Stimulated activated CD4-positive, alpha-beta T cell treated with anti-CD3 and anti-CD28 coated beads, TNF-alpha, amount 100 ng/mL, for 24 hours (primary cell): Measurements from ENCODE around the gene FNDC3B.
A peak's percentile ranks its signal among the peaks of the same experiment; 100 is the strongest.

ENCODE experiments used
- DNase-seq, 3 experiments: peaks; one replicate each; pipeline ENCODE4 v3.0.0-alpha.2; 2020; ENCODE audit warnings: low read depth in 3 of 3

Gene FNDC3B

DNA sequence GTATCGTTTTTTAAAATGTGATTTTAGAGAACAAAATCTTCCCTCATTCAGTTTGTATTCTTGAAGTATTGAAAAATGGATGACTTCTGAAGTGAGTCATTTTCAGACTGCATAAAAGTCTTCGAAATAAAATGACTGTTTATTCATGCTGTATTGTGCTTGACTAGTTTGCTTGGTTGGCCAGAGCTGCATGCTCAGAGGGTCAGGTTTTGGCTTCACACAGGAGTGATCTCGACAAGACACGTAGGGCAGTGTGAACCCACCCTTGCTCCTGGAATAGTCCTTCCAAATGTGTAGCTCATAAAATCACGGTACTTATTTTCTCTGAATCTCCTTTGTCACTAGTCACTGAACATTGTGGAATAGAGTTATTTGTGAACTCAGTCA, 73.3 kb downstream of the FNDC3B start:
- no peak for DNase-seq

DNA sequence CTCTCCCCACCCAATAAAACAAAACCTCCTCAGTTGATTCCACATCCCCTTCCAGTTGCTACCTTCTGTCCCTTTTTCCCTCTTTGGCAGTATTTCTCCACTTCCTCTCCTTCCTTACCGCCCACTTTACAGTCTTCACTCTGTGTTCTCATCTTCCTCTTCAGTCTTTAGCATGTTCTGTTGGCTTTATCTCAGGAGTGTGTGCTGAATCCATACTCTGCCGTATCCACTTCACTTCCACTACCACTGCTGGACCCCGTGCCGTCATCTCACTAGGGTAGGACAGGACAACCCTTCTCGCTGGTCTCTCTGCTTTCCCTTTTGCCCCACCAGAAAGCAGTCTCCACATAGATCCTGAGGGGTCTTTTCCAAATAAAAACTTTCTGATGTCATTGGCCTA, 74.3 kb downstream of the FNDC3B start:
- no peak for DNase-seq

DNA sequence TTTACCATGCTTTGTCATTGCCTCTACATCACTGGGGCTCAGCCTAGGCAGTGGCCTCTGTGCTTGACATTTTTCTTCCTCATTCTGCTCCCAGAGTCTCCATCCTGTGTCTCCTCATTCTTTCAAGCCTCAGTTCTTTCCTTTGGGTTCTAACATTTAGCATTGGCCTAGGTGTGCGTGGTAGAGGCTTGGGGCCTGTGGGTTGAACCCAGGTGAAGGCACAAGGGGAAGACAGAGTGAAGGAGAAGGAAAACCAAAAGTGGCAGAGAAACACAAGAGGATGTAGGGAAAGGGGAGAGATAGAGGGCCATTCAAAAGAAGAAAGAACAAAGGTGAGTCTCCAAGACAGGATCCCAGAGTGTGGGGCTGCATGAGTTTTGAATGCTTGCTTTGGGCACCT, 75.7 kb downstream of the FNDC3B start:
- no peak for DNase-seq

DNA sequence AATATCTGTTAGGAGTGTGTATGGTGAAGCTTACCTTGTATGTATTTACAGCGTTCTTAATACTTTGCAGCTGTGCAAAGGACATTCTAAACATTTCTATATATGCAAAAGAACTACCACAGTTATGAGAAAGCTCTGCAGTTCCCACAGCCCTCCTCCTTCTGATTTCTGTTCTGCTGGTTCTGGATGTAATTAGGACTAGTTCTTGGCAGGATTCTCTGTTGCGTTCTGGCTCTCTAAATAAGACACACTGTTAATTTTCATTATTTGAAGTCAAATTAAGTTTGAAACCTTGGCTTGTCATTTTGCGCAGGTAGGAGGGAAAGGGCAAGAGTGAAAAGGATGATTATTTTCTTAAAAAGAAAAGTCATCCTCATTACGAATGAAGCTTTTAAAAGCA, 76.4 kb downstream of the FNDC3B start:
- no peak for DNase-seq

DNA sequence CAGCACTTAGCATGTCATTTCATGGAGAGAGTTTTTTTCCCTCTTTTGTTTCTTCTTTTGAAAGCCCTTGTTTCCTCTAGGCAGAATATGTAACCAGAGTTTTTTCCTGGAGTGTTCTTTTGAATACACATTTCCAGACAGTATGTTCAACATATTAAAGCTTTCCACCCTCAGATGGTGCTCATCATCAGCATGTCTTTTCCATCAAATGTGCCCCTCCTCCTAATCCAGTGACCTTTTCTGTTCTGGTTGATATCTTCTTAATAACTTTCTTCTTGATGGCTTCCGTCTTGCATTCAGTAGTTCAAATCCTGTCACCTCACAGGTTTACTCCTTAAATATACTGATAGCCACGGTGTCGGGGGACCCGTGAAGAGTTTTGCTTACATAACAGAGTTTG, 78.6 kb downstream of the FNDC3B start:
- no peak for DNase-seq

DNA sequence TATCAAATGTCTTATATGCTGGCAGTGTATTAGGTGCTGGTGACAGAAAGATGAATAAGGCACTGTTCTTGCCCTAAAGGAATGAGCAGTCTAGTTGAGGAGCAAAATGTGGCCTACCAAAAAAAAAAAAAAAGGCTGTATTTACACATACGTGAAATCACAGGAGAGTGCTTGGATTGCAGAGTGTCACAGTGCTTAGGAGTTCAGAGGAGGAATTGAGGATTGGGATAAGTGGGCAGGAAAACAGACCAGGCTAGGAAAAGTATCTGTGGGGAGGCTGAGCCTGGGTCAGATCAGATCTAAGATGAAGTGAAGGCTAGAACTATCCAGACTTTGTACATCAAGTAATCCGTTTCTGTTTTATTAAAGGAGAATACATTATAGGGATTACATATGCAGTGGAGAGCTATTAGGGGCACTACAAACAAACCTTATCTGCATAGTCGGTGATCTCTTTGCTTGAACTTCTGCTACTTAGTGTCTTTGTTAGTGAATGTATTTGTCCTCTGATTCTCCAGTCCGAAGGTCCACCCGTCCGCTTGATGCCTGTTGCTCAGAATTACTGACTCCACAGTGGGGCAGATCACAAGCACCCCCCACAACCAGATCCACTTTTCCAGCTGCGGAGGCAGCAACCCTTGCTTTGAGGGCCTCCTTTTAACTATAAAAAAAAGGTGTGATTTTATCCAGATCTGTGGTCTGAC, 80.0 kb downstream of the FNDC3B start:
- no peak for DNase-seq

DNA sequence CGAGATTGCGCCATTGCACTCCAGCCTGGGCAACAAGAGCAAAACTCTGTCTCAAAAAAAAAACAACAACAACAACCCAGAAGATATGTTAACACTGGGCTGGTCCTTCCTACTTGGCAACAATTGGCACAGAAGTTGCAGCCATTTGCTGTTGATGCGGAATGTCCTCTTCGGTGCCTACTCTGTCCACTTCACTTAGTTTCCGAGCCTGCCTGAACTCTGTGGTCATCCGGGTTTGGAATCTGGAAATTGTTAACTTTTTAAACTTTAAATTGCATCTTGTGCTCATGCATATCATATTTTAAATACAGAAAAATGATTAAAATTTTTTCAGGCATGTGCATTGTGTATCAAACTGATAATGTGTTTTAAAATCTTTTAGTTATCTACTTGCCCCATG, 81.5 kb downstream of the FNDC3B start:
- no peak for DNase-seq

DNA sequence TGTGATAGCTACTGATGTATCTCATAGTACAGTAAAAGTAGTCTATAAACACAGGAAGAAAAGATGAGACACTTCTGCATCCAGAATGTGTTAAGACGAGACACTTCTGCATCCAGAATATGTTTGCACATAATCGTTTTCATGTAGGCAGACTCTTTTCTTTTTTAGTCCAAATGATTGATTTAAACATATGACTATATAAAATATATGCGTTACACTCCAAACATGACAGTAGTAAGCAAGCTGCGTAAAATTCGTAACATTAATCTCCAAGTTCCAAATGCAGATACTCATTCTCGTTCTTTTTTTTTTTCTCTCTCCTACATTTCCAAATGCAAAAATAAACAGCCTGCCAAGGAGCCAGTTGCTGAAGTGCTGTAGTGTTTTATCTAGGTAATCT, 82.6 kb downstream of the FNDC3B start:
- no peak for DNase-seq

DNA sequence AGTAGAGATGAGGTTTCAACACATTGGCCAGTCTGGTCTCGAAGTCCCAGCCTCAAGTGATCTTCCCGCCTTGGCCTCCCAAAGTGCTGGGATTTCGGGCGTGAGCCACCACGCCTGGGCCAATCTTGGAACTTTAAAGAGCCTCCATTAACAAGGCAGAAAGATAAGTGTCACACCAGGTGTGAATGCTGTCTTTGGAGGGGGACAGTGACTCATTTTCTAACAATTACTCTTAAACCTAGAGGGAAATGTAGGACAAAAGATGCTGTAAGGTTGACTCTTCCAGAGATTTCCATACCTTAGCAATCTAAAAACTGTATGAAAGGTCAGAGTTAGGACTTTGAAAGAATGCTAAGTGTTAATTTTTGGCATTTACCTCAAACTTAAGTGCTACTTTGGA, 84.9 kb downstream of the FNDC3B start:
- DNase-seq: no peak

DNA sequence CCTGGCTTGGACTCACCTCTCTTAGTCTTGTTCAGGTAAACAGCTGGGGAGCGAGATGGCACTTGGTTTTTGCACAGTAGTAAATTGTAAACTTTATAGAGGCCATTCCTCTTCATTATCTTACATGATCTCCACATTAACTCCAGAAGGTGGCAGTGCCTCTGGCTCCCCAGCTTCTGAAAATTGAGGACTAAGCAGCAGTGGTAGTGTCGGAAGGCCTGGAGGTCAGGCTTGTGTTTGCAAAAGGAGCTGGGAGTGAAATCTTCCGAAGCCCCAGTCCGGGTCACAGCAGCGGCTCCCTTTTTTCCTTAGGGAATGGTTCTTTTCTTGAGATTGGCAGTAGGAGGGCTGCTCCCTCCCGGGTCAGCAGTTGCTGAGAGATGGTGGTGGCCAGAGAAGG, 85.7 kb downstream of the FNDC3B start:
- DNase-seq: no peak

DNA sequence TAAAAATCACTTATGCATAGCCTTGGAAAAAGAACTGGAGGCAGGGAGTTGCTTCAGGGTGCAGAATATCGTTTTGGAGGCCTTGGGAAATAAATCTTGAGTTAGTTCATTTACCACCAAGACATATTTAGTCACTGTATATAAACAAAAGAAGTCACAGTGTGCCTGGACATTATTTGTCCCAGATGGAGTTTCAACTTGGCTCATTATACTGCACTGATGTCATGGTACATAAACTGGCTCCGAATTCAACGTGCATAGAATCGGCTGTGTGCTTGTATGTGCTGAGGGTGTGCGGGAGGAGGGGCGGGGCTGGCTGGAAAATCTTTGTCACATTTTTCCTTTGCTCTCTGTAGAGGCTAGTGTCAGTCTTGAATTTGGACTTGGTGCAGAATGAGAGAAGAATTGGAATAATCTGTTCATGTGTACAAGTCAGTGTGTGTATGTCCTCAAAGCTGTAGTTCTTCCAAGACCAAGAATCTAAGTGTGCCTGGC, 86.6 kb downstream of the FNDC3B start:
- peak in 1 of 3 experiments; percentile 12 for DNase-seq

DNA sequence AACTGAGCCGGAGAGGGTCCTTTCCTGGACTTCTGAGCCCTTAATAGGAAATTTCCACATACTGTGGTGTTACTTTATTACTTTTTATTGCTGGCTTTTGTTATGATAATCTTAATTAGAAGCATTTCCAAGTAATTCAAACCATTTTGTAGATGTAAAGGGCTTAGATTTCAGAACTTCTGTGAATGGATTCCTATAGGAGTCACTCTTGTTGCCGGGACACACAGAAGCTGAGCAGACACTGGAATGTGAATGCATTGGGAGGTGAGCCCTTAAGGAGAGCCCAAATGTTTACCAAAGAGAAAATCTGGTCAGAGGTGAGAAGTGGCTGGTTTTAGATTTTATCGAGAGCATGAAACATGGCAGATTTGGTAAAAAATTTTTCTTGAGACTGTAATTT, 87.4 kb downstream of the FNDC3B start:
- DNase-seq: no peak

DNA sequence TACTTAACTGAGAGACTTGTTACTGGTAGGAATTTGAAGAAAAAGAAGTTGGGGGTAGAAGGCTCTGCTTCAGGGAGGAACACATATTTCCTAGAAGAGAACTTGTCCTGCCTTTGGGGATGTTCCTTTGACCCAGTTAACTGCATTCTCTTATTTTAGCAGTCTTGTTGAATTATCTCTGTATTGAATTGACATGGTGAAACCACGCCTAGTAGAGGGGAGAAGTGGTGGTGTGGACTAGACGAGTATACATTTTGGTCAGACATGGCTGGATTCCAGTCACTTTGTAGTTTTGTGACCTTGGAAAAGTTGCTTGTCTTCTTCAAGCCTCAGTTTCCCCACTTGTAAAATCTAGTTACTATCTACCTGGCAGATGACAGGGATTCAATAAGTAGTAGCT, 87.8 kb downstream of the FNDC3B start:
- DNase-seq: no peak

DNA sequence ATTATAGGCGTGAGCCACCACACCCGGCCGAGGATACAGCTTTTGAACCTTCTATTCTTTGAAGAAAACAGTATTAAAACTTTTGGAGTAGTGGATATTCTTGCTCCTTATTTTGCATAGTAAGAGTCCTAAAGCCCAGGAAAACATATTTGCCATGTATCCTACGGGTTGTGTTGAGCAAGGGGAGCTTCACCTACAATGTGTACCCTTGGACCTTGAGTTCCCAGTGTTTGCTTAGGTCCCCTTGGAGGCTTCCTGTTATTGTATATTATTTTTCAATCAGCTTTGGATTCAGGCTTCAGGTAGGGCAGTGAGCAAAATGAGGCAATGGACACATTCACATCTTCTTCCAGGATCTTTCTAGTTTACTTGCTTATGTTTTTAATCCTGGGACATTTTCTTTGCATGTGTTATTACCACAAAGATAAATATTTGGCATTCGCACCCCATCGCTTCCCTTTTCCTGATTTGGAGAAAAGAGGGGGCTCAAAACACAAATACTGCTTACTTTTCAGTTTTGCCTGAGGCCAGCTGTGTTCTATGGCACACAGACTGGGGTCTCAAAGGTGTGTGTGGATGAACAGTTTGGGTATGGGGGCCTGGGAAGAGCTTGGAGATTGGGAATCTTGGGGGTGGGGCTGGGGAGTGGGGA, 88.7 kb downstream of the FNDC3B start:
- no peak for DNase-seq

DNA sequence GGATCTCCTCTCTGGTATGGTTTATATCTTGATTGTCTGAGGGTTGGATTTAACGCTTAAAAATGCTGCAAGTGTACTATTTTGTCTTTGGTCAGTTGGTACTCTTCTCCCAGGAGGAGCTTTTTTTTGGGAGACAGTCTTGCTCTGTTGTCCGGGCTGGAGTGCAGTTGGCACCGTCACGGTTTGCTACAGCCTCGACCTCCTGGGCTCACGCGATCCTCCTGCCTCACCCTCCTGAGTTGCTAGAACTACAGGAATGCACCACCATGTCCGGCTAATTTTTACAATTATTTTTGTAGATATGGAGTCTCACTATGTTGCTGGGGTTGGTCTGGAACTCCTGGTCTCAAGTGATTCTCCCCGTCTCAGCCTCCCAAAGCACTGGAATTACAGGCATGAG, 89.5 kb downstream of the FNDC3B start:
- DNase-seq: no peak

DNA sequence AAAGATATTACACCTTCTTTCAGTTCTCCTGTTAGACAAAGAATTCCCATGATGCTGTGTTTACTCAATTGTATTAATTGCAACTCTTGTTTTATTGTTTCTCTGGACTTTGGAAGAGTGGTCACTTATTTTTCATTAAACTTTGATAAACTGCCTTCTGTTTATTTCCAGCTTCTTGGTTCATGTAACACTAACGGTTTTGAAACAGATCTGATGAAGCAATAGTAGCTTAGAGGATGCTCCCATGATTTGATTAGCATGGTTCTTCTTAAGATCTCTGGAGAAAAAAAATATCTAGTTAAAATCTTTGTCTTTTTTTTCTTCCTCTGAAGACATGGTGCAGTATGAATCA, 90.1 kb downstream of the FNDC3B start:
- no peak for DNase-seq

DNA sequence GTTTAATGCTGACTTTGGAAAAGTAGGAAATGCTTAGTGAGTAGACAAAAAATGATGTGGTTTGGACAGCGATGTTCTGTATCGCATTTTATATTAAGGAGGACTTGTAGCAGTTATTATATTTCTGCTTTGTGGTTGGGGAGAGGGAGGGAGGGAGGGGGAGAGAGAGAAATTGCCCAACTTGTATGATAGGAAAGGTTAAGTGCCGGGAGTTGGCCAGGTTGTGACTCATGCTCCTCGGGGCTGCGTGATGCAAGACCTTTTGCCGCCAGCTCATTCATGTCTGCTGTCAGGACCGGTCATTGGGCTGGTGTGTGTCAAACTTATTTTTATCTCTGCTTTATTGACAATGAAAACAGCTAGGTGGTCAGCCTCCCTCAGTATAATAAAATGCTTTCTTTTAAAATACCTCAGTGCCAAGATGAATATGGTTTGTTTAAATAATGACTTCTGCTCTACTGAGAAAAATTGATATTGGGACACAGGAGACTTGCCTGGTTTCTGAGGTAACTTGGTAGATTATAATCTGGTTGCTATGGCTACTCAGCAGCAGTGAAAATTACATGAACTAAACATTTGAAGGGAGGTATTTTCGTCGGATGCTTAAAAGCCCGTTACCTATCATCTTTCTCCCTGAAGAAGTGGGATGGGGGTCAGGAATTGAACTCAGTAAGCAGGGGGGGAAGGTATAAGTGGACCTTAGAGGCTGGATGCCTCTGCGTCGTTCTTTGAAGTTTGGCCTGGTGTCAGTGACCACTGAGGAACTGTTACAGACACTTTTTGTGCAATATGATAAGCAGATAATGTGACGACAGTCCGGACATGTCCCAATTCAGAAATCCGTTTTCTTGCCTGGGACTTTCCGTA, 90.7 kb downstream of the FNDC3B start:
- DNase-seq: peak in 2 of 3 experiments; percentile 15 to 47

DNA sequence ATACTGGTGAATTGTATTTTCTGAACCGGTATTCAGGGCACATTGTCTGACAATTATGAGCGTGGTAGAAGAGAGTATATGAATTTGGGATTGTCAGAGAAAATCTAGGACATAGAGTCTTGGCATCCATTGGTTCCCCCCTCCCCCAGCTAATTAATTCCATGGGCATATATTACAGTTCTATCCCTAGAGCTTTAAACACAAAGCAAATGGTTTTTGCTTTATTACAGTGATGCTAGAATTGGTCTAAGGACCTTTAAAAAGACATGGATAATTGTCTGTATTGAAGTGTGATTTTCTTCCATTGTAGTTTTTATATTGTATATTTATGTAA, 91.3 kb downstream of the FNDC3B start:
- no peak for DNase-seq

DNA sequence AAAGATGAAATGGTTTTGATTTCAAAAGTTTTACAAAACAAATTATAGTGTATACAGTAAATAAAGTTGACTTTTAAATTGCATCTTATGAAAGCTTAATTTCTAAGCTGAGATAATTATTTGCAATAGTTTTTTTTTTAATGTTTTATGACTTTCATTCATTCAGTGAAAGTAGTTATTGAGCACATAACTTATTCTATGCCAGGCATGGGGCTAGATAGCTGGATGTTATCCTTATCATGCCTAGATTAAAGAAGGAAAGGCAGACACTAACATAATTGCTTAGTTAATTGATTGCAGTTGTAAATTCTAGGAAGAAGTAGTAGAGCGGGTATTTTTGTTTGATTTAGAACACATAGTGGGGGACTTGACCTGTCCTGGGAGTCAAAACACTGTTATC, 92.4 kb downstream of the FNDC3B start:
- no peak for DNase-seq

DNA sequence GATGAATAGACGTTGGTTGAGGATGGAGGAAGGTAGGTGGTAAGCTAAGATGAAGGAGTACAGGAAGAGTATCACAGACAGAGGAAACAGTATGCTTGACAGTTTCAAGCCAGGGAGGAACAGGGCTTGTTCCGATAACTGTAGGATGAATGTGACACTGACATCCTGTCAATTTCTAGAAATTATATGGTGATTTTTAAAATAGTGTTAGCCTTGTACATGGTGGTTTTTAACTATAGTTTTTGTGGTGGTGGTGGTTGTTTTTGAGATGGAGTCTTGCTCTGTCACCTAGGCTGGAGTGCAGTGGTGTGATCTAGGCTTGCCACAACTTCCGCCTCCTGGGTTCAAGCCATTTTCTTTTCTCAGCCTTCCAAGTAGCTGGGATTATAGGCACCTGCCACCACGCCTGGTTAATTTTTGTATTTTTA, 92.8 kb downstream of the FNDC3B start:
- no peak for DNase-seq

DNA sequence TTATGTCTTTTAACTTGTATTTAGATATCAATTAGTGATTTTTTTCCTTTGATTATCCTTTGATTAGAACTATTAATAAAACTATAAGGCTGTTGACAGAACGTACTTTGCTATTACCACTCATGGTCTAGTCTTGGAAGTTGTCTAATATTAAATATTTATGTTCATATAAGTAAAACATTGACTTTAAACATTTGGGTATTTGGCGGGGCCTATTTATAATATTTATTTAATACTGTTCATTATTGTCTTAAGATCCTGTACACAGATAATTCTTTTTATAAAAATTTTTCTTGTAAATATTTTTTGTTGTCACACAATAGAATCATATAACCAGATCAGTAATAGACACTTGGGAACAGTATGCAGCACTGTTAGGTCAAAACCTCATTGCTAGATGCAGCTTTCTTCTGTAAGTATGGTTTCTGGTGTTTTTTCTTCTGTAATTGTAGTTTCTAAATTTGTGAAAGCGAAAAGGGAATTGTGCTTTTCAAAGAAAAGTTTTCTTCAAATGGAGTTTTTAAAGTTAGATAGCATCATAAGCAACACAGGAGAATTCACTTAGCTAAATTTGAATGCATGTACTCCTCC, 93.4 kb downstream of the FNDC3B start:
- DNase-seq: no peak

DNA sequence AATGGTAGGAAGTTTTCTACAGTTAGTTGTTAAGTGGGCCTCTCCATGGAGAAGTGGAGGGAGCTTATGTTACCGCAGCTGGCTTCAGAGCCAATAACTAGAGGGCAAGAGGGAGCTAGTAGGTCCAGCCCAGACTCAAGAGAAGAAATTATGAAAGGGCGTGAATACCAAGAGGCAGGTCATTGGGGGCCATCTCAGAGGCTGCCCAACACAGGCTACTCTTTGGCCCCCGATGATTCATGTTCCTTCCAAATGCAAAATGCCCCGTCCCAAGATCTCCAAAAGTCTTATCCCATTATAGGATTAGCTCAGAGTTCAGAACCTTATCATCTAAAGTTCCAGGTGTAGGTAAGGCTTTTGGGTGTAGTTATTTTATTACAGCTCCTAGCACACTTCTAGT, 94.5 kb downstream of the FNDC3B start:
- DNase-seq: no peak

DNA sequence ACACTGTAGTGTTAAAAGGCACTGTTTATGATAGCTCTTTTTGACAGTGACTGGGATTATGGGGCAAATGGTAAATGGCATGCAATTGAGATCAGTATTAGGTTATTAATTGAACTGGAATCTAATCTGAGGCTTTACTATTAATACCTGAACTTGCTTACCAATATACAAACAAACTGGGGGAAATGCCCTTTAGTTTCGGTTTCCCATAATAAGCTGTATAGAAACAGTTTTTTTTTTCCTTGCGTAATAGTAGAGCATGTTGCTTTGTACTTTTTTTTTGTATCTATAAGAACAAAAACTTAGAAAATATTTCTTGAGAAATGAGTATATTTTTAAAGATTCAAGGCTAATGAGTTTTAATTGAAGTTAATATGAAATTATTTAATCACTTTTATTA, 95.0 kb downstream of the FNDC3B start:
- DNase-seq: no peak
